ENCODE data around the gene TGFA.
"Not testable (repeated sequence)": the region's sequence is repeated elsewhere in the genome, so short reads cannot be mapped to it uniquely, and the experiment has no call there.

GRCh38 chr2:70466647-70467046, 87.0 kb downstream of the TGFA start:
- not testable (repeated sequence) for TF ChIP-seq CTCF (IDR thresholded peaks at IDR 0.05; ENCODE audit: poor library complexity); EZH2 (IDR thresholded peaks at IDR 0.05; ENCODE audit: borderline replicate concordance); EZH2phosphoT487 (IDR thresholded peaks at IDR 0.05; ENCODE audit: low read depth, severe bottlenecking, unreplicated experiment)

Measured in hepatocyte (in vitro differentiated cells).